ENCODE measurements around the gene CMIP.

Gene CMIP

DNA sequence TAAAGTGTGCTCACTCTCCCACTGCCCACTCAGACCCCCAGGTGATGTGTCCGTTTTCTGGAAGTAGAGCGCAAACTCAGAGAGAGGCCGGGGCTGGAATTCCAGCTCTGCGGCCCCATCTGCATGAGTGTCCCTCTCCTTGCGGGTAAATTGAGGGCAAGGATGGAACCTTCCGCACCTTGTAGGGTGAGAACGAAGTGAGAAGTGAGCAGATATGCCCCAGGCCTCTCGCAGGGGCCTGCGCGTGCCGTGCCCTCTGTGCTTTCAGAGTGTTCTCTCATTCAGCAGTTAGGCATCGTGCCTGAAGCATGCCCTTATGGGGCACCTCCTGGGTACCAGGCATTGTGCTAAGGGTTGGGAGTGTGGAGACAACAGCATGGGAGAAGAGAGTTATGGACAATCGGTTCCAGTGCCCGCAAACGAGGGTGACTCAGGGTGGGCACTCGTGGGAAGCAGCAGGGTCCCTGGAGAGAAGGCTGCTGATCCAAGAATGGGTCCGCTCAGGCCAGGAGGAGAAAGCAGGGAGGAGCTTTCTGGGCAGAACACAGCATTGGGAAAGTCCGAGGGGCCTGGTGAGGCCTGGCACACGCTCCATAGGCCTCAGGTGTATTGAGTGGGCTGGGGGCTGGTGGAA, 23.8 kb downstream of the CMIP start:
- TF ChIP-seq, protein P1, sequence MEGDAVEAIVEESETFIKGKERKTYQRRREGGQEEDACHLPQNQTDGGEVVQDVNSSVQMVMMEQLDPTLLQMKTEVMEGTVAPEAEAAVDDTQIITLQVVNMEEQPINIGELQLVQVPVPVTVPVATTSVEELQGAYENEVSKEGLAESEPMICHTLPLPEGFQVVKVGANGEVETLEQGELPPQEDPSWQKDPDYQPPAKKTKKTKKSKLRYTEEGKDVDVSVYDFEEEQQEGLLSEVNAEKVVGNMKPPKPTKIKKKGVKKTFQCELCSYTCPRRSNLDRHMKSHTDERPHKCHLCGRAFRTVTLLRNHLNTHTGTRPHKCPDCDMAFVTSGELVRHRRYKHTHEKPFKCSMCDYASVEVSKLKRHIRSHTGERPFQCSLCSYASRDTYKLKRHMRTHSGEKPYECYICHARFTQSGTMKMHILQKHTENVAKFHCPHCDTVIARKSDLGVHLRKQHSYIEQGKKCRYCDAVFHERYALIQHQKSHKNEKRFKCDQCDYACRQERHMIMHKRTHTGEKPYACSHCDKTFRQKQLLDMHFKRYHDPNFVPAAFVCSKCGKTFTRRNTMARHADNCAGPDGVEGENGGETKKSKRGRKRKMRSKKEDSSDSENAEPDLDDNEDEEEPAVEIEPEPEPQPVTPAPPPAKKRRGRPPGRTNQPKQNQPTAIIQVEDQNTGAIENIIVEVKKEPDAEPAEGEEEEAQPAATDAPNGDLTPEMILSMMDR (IDR thresholded peaks at IDR 0.05; ENCODE audit: insufficient read depth, low read depth, low read length, missing control alignments): no peak
- no peak overlapping the region for H3K4me3 ChIP-seq (ENCODE audit: low read length)
- DNase-seq (ENCODE audit: low read depth): no peak

DNA sequence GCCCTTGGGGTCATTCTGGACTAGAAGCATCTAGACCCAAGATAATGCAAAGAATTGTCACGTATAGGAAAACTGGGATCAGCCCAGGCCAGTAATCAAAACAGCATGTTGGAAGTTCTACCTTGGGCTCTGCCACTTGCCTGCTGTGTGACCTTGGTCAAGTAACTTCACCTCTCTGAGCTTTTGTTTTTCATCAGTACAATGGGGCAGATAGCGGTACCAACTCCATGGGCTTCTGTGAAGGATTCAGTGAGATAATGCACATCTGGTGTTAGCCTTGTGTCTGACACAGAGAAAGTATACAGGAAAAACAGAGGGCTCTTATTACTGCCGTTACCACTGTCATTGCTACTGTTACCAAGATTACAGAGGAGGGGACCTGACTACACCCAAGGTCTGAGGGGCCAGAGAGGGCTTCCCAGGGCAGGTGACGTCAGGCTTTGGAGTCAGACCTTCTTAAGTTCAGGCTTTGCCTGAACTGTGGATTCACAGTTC, 24.6 kb downstream of the CMIP start:
- no peak overlapping the region for H3K4me3 ChIP-seq (ENCODE audit: low read length)
- TF ChIP-seq, protein P1 (IDR thresholded peaks at IDR 0.05; ENCODE audit: insufficient read depth, low read depth, low read length, missing control alignments): no peak
- no peak for DNase-seq (ENCODE audit: low read depth)

DNA sequence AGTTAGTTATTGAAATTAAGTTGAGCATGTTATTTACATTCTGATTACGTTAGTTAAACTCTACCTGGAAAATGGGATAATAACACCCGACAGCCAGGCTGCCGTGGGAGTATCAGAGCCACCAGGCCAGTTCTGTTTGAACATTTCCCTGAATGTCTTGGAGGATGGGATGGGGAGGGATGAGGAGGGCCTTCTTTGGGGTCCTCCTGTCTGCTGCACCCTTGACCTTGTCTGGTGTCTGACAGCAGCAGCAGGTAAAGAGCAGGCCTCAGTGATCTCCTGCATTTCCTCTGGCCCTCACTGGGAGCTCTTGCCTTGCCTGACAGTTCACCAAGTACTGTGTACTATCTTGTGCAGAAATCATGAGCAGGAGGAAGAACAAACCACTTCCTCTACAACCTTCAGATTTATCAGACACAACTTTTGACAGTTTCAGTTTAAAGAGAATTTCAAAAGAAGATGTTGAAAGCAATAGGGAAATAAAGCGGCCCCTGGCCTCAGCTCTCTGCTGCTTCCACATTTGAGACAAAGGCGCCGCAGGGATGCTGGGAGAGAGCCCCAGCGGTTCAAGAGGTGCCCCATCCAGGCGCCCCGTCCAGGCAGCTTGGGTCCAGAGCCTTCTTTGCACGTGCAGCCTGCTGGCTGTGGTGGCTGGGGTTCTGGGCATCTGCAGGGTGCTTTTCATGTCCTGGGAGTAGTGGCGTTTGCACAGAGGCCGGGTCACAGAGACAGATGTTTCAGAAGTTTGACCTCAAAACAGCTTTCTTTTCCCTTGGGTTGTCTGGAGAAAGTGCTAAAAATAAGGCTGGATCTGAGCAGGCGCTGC, 25.3 kb downstream of the CMIP start:
- no peak for DNase-seq (ENCODE audit: low read depth)
- TF ChIP-seq, protein P1 (IDR thresholded peaks at IDR 0.05; ENCODE audit: insufficient read depth, low read depth, low read length, missing control alignments): no peak
- no peak overlapping the region for H3K4me3 ChIP-seq (ENCODE audit: low read length)

DNA sequence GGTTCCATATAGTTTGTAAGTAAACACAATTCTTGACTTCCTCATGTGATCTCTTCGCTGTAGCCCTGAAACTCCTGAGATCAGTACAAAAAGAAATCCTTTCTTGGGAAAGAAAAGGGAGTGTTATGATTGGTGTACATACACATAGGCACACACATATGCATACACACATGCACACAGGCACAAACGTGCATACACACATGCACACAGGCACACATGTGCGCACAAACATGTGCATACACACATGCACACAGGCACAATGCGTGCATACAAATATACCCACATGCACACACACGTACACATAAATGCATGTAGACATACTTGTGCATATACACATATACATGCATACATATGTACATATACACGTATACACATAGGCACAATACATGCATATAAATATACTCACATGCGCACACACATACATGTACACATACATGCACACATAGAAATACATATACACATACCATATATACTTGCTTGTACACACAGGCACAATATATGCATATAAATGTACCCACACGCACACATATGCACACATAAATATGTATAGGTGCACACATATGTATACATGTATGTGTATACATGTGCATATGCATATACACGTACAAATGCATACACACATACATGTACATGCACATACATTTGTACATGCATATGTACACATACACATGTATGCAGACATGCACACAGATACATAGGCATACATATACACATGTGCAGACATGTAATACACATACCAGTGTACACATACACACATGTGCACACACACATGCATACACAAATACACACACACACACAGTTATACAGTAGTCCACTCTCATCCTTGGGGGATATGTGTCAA, 26.4 kb downstream of the CMIP start:
- H3K4me3 ChIP-seq (ENCODE audit: low read length): no peak overlapping the region
- TF ChIP-seq, protein P1 (IDR thresholded peaks at IDR 0.05; ENCODE audit: insufficient read depth, low read depth, low read length, missing control alignments): no peak
- no peak for DNase-seq (ENCODE audit: low read depth)

DNA sequence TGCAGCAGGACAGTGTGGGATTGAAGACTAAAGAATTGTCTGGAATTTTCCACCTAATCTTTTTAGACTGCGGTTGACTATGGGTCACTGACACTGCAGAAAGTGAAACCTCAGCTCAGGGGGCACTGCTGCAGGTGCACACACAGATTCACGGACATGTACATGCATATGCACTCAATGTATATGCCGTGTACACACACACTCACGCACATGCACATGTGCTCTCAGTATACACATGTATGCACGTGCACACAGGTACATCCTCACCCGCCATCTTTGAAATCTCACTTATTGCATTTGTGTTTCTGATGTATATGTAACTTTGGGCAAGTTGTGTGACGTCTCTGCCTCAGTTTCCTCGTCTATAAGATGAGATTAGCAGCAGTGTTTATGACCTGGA, 27.3 kb downstream of the CMIP start:
- no peak for DNase-seq (ENCODE audit: low read depth)
- TF ChIP-seq, protein P1 (IDR thresholded peaks at IDR 0.05; ENCODE audit: insufficient read depth, low read depth, low read length, missing control alignments): no peak

DNA sequence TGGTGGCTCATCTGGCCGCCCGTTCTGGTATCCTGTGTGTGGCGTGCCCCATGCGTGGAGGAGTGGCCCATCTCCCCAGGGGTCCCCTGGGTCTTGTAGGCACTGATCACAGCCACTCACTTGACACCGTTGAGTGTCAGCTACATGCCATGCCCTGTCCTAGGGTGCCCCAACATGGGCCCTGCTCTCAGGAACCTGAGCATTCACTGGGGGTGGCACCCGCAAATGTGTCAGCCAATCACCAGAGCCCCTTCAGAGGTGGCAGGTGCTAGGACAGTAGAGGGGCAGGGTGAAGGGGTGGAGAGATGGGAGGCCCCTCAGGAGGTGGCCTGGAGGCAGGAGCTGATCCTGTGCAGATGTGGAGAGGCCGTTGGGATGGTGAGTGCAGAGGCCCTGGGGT, 27.8 kb downstream of the CMIP start:
- no peak for DNase-seq (ENCODE audit: low read depth)
- no peak overlapping the region for H3K4me3 ChIP-seq (ENCODE audit: low read length)
- TF ChIP-seq, protein P1 (IDR thresholded peaks at IDR 0.05; ENCODE audit: insufficient read depth, low read depth, low read length, missing control alignments): no peak

More for the DNA sequence above, 27.3 kb downstream of the CMIP start:
- H3K4me3 ChIP-seq (ENCODE audit: low read length): no peak overlapping the region
